SK-N-SH treated with all-trans-retinoic acid at 6 μM for 48 hours (cell line): ENCODE data around the gene PPOX.

ENCODE experiments used
- BACH2 ChIP-seq: fragments of 250-450 bp; sonication (Bioruptor Pico); IDR thresholded peaks from 2 replicates; pipeline ENCODE4 v1.9.0; 2021; ENCODE audit warnings: mild to moderate bottlenecking, borderline replicate concordance
- CSDC2 ChIP-seq: fragments of 250-450 bp; sonication (Bioruptor Pico); IDR thresholded peaks from 2 replicates; pipeline ENCODE4 v1.5.0; 2020; ENCODE audit warnings: mild to moderate bottlenecking, moderate library complexity
- CSRNP3 ChIP-seq: fragments of 250-450 bp; sonication (Bioruptor Pico); IDR thresholded peaks from 2 replicates; pipeline ENCODE4 v1.5.1; 2021; ENCODE audit warnings: mild to moderate bottlenecking, moderate library complexity
- ESRRG ChIP-seq: fragments of 250-450 bp; sonication (Bioruptor Pico); IDR thresholded peaks from 2 replicates; pipeline ENCODE4 v1.6.1; 2021; ENCODE audit warnings: mild to moderate bottlenecking
- ISL1 ChIP-seq: fragments of 250-450 bp; sonication (Bioruptor Pico); IDR thresholded peaks from 2 replicates; pipeline ENCODE4 v2.1.2; 2022; ENCODE audit warnings: mild to moderate bottlenecking, moderate library complexity
- PATZ1 ChIP-seq: fragments of 250-450 bp; sonication (Bioruptor Pico); IDR thresholded peaks from 2 replicates; pipeline ENCODE4 v1.8.0; 2020; ENCODE audit warnings: mild to moderate bottlenecking, moderate library complexity, borderline replicate concordance
- SNAI2 ChIP-seq: fragments of 250-450 bp; sonication (Bioruptor Pico); IDR thresholded peaks from 2 replicates; pipeline ENCODE4 v1.5.0; 2020; ENCODE audit warnings: mild to moderate bottlenecking, moderate library complexity
- ZFP3 ChIP-seq: fragments of 250-450 bp; sonication (Bioruptor Pico); IDR thresholded peaks from 2 replicates; pipeline ENCODE4 v1.5.0; 2020; ENCODE audit warnings: mild to moderate bottlenecking, moderate library complexity
- ZFP30 ChIP-seq: fragments of 450-650 bp; formaldehyde crosslinking; IDR thresholded peaks from 2 replicates; pipeline ENCODE4 v1.5.0; 2022; ENCODE audit warnings: mild to moderate bottlenecking, moderate library complexity
- ZNF70 ChIP-seq: fragments of 450-650 bp; formaldehyde crosslinking; IDR thresholded peaks from 2 replicates; pipeline ENCODE4 v1.5.0; 2020; ENCODE audit warnings: mild to moderate bottlenecking, moderate library complexity

GRCh38 chr1:161163793-161164192, 2.4 kb upstream of the PPOX start:
- TF ChIP-seq BACH2 (CRISPR knock-in tag), result no peak
- no peak for TF ChIP-seq ZNF70 (CRISPR knock-in tag)
- TF ChIP-seq ZFP3 (CRISPR knock-in tag), result no peak
- no peak for TF ChIP-seq PATZ1 (CRISPR knock-in tag)
- no peak for TF ChIP-seq SNAI2
- TF ChIP-seq ISL1, result no peak
- no peak for TF ChIP-seq ESRRG (CRISPR knock-in tag)
- no peak for TF ChIP-seq ZFP30
- TF ChIP-seq CSDC2 (CRISPR knock-in tag), result no peak
- no peak for TF ChIP-seq CSRNP3 (CRISPR knock-in tag)
